Muscle of leg (tissue), 11 donors: ENCODE data around the gene PTPRN2. TPM values are rescaled to one million over a fixed set of nuclear protein-coding genes. Genes with fewer than 3 reads are reported as not detected.

Experiments used
- DNase-seq: peaks from one replicate; pipeline ENCODE4 v3.0.0; 2013
- H3K27ac ChIP-seq: one replicate; pipeline ENCODE4 v1.5.1; 2013; ENCODE audit warnings: mild to moderate bottlenecking, low read length, control low read depth
- H3K27me3 ChIP-seq: one replicate; pipeline ENCODE4 v1.6.1; 2013; ENCODE audit warnings: low read length; ENCODE audit not compliant: control insufficient read depth, insufficient read depth
- H3K36me3 ChIP-seq: one replicate; pipeline ENCODE4 v1.6.1; 2013; ENCODE audit warnings: low read length; ENCODE audit not compliant: control insufficient read depth, insufficient read depth
- H3K4me1 ChIP-seq: one replicate; pipeline ENCODE4 v1.6.1; 2013; ENCODE audit warnings: low read length; ENCODE audit not compliant: control insufficient read depth, insufficient read depth
- H3K4me3 ChIP-seq: one replicate; pipeline ENCODE4 v1.5.1; 2013; ENCODE audit warnings: low read length, control low read depth
- H3K9me3 ChIP-seq: replicated peaks from 2 replicates; pipeline ENCODE4 v1.6.1; 2013; ENCODE audit warnings: low read depth, low read length; ENCODE audit not compliant: control insufficient read depth
- WGBS: methylation state at CpG from one replicate; pipeline ENCODE4 v1.1.5; 2013; ENCODE audit warnings: missing lambda C conversion rate; ENCODE audit not compliant: insufficient coverage; 5-methylcytosine and 5-hydroxymethylcytosine counted together
- polyA plus RNA-seq, 8 donors: library from polyadenylated mRNA; unstranded; fragments of 120-200 nt; gene quantifications; one replicate each; pipeline versions ENCODE4 v1.2.1 to v1.2.3, GENCODE V29; 2013; ENCODE audit warnings: inconsistent platforms in 1 of 8, low replicate concordance in 1 of 8; ENCODE audit not compliant: insufficient read length in 8 of 8, insufficient read depth in 1 of 8
- total RNA-seq: library from RNA; stranded (reverse); fragments of 120-200 nt; gene quantifications from one replicate; pipeline ENCODE4 v1.2.4, GENCODE V29; 2013

PTPRN2 gene
- total and polyA plus RNA-seq, 9 donors, result 1.4 to 2.9 (median 2.3) TPM

DNA sequence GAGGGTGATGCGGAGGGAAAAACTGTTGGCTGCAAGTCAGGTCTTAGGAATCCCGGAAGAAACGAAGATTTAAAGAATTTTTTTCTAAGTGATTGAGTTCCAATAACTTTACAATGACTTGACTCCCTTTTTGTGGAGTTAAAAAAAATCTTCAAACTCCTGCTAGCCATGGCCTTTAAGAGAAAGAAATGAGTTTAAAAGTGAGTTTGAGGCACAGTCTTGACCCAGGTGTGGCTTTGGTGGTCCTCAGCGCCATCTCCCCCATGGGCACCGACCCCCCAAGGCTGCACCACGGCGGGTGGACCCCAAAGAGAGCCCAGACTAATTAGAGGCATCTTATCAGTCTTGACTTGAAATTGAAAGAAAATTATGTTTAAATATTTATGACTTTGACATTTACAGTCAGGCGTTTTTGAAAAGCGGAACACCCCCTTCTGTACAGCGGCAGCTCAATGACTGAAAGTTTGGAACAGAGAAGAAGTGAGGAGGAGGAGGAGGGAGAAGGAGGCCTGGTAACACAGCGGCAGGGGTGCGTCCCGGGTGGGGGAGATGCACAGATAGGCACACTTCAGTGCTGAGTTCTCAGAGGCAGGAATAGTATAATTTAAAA lies 901.2 kb downstream of the PTPRN2 start:
- Histone ChIP-seq H3K4me1 (peaks cover 18% of the 10 kb centered on the region), H3K4me3 (no peak overlapping the region), H3K27ac (no peak overlapping the region), H3K9me3 (no peaks in the 10 kb centered on the region), H3K27me3 (peaks cover 85% of the 10 kb centered on the region), H3K36me3 (no peaks in the 10 kb centered on the region)
- DNase-seq, result no peak
- WGBS, result 0% methylated on average over 1 of the region's 13 CpGs

DNA sequence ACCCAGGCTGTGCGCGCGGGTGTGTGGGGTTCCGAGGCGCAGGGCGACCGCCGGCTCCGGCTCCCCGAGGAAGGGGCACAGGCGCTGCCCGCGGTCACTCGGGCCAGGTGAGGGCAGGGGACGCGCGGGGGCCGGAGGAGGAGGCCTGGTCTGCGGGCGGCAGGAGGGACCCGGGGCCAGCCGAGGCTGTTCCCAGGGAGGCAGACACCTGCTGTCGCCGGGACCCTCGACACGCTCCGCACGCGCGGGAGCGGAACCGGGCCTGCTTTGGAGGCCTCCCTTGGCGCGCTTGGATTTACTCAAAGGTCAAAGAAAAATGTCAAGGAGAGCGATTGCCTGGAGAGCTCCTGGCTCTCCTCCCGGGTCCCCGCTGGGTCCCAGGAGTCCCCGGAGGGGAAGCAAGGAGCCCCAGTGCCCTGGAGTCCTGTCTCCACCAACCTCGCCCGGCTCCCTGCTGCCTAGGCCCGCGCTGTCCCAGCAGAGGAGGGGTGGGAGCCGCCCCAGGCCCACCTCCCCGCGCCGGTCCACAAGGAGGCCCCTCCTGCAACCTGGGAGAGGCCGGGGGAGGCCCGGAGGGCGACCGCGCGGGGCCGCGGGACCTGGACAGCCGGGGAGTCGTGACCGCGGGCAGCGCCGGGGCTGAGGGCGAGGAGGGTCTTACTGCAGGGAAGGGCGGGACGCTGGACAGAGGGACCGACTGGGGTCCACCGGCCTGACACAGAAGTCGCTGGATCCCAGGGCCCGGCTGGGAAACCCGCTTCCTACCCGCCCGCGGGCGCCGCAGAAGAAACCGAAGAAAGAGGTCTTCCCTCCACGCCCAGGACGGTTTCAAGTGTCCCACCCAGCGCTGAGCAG lies 902.0 kb downstream of the PTPRN2 start:
- DNase-seq, result no peak
- no peak overlapping the region for H3K4me3 ChIP-seq
- no peak overlapping the region for H3K27ac ChIP-seq
- H3K9me3 ChIP-seq, result no peaks in the 10 kb centered on the region
- peaks cover 17% of the 10 kb centered on the region for H3K4me1 ChIP-seq
- H3K36me3 ChIP-seq, result no peaks in the 10 kb centered on the region
- WGBS, result 1% methylated on average over 73 of the region's 77 CpGs
- peaks cover 84% of the 10 kb centered on the region for H3K27me3 ChIP-seq

DNA sequence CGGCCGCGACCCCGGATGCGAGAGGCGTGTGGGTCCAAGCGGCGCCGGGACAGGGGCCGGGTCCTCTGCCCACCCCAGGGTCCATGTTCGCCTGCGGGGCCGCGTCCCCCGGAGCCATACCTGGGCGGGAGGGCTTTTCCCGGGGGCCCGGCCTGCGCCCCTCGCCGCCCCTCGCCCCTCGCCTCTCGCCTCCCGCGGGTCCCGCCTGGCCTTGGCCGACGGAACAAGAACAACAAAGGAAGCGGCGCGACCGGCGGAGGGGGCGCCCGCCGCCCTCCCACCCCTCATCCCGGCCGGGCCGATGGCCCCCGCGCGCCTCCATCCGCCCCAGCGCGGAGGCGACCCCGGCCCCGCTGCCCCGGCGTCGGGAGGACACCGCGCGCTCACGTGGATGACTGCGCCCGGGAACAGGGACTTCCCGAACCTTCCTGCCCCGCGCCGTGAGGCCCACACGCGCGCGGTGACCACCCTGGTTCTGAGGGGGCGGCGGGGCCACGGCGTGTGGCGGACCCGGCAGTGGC lies 902.7 kb downstream of the PTPRN2 start:
- no peaks in the 10 kb centered on the region for H3K9me3 ChIP-seq
- H3K27me3 ChIP-seq, result peaks cover 81% of the 10 kb centered on the region
- H3K36me3 ChIP-seq, result no peaks in the 10 kb centered on the region
- no peak for DNase-seq
- no peak overlapping the region for H3K4me3 ChIP-seq
- no peak overlapping the region for H3K27ac ChIP-seq
- peaks cover 13% of the 10 kb centered on the region for H3K4me1 ChIP-seq
- under 1% methylated on average over 72 of the region's 72 CpGs for WGBS

DNA sequence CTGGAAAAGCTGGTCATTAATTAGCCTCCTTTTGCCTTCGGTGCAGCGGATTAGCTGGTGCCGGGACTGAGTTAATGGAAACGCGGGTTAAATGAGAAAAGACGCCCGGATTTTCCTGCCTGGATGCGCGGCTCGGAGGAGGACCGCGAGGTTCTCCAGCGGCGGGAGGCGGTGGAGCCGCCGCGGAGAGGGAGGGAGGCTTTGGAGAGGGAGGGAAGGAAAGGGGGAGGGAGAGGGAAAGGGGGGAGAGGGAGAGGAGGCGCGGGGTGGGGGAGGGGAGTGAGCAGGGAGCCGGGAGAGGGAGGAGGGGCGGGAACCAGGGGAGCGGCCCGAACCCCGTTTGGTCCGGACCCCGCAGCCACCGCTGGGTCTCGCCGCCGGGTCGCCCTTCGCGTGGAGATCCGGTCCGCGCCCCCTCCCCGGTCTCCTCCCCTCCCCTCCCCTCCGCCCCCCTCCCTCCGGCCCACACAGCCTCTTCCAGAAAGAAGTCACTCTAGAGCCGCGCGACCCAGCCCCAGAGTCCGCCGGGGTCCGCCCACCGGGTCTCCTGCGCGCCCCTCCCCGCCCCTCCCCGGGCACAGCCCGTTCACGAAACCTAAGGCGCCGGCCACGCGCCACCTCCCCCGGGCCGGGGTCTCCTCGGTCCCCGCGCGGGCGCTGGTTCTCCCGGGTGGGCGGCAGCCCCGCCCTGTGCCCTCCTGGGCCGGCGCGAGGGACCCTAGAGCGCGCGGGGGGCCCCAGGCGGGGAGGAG lies 903.3 kb downstream of the PTPRN2 start:
- H3K27me3 ChIP-seq, result peaks cover 80% of the 10 kb centered on the region
- no peak for DNase-seq
- no peaks in the 10 kb centered on the region for H3K36me3 ChIP-seq
- no peak overlapping the region for H3K4me3 ChIP-seq
- H3K9me3 ChIP-seq, result no peaks in the 10 kb centered on the region
- WGBS, result under 1% methylated on average over 51 of the region's 74 CpGs
- no peak overlapping the region for H3K27ac ChIP-seq
- H3K4me1 ChIP-seq, result peaks cover 7% of the 10 kb centered on the region

DNA sequence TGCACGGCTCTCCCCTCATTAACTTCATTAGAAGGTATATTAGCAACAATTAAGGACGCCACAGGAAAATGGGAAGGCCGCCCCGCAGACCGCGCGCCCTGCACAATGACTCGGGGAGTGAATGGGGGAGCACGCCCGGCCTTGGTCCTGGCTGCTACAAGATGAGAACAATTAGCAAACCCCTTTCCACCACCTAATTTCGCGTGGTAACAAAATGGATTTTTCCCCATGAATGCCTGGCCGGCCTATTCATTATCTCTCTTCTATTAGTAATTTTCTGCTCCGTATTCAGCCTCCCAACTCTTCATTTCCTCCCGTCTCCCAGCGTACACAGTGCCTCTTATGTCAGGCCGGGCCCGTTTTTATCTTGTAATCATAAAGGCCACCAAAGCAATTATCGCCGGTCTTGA lies 903.9 kb downstream of the PTPRN2 start:
- Histone ChIP-seq H3K4me3 (no peak overlapping the region), H3K36me3 (no peaks in the 10 kb centered on the region), H3K9me3 (no peaks in the 10 kb centered on the region), H3K4me1 (peaks cover 3% of the 10 kb centered on the region), H3K27me3 (peaks cover 74% of the 10 kb centered on the region), H3K27ac (no peak overlapping the region)
- DNase-seq, result no peak
- WGBS, result 7% methylated on average over 15 of the region's 20 CpGs

DNA sequence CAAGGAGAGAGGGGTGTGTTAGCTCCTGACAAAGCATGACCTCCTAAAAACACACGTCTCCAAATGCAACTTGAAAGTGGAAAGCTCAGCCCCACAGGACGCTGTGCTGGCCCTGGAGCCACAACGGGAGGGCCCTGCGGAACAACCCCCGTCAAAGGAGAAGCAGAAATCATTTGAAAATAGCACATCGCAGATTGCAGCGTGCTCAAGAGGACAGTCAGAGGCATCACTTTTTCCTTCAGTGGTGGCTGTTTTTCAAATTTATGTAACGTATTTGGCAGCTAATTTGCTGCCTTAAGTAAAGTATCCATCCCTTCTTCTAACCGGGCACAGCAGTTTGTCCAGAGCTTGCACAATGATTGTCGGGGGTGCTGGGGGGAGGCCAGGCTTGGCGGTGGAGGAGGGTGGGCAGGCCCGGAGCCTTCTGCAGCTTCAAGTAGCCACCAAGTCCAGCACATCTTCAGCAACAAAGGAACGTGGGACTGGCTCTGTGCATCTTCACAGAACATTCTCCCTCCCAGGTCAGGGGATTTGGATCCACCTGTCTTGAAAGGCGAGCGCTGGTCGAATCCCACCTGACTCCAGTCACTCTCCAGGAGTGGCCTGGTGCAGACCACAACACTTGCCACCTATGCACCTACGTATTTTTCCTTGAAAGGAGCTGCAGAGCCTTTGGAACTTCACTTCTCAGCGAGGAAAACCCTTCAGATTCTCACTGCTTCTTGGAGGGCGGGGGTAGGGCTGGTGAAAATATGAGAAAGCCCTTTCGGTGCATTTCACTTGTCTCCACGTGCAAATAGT lies 904.5 kb downstream of the PTPRN2 start:
- Histone ChIP-seq H3K27me3 (peaks cover 74% of the 10 kb centered on the region), H3K4me3 (no peak overlapping the region), H3K36me3 (no peaks in the 10 kb centered on the region), H3K9me3 (no peaks in the 10 kb centered on the region), H3K4me1 (no peaks in the 10 kb centered on the region), H3K27ac (no peak overlapping the region)
- DNase-seq, result no peak
- WGBS, result 22% methylated on average over 14 of the region's 21 CpGs

DNA sequence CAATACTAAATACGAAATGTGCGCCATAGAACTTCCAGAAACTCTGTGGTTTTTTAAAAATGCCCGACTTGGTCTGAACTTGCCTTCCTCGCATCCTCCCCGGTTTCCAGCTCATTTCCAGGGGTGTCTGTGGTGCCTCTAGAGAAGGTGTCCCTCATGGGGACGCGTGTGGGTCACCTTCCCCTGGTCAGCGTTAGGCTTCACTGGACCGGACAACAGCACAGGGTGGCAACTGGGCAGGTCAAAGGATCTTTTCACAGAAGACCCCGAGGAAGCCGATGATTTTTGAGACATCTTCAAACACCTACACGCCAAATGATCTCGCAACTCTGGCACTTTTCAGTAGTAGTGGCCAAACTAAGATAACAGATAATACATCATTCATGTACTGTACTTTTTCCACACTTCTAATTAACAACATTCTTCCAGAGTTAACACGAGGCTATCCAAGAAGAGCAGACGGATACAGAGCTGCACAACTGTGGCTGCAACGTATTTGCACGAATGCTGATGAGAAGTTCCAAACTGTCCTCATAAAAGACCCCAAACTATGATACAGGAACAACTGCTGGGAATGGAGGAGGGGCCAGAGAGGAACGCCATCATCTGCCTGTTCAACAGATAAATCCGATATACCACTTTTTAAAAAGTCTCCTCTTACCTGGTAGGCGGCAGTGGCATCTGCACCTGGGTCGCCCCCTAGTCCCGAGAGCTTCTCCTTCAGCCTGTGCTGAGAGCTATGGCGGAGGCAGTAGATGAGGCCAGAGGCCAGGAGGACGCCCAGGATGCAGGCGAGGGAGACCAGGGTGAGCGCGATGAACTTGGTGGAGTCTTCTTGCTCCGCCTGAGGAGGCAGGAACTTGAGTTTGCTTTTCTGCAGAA lies 905.3 kb downstream of the PTPRN2 start:
- Histone ChIP-seq H3K27me3 (peaks cover 74% of the 10 kb centered on the region), H3K9me3 (no peaks in the 10 kb centered on the region), H3K36me3 (no peaks in the 10 kb centered on the region), H3K4me1 (no peaks in the 10 kb centered on the region), H3K4me3 (no peak overlapping the region), H3K27ac (no peak overlapping the region)
- 59% methylated on average over 16 of the region's 28 CpGs for WGBS
- no peak for DNase-seq

DNA sequence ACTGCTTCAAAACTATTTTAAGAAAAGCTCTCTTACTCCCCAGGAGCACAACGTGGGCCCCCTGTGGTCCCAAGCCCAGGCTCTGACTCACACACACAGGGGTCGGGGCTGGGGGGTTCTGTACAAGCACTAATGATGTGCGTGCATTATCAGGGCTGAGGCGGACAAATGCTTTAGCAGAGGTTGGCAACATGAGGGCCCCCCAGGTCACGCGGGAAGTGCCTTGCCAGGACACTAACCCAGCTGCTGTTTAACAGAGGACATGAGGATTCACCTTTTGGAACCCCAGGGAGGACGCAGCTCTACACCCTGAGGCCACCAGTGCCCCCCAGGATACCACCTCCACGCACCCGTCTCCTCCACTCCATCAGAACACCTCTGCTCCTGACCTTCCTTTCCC lies 908.0 kb downstream of the PTPRN2 start:
- peaks cover 72% of the 10 kb centered on the region for H3K27me3 ChIP-seq
- no peak overlapping the region for H3K4me3 ChIP-seq
- WGBS, result 43% methylated on average over 7 of the region's 9 CpGs
- H3K36me3 ChIP-seq, result no peaks in the 10 kb centered on the region
- H3K27ac ChIP-seq, result no peak overlapping the region
- no peak for DNase-seq
- no peaks in the 10 kb centered on the region for H3K9me3 ChIP-seq
- H3K4me1 ChIP-seq, result no peaks in the 10 kb centered on the region

DNA sequence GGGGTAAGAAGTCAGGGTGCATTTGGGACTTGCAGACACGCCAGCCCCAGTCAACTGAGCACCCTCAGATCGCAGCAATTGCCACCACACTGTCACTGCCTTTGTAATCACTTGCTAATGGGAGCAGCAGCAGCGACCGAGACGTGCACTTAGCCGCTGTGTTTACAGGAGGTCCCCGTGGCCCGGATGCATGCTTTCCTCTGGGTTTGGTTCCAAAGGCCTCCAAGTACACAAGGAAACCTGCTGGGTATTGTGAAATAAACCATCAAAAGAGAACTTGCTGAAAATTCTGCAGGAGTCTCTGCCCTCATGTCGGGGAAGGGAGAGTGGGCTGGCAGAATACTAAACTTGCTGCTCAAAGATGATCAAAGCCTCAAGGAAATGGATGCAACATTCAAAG lies 909.1 kb downstream of the PTPRN2 start:
- no peaks in the 10 kb centered on the region for H3K36me3 ChIP-seq
- H3K4me1 ChIP-seq, result no peaks in the 10 kb centered on the region
- H3K4me3 ChIP-seq, result no peak overlapping the region
- H3K27me3 ChIP-seq, result peaks cover 67% of the 10 kb centered on the region
- 29% methylated on average over 8 of the region's 9 CpGs for WGBS
- no peak overlapping the region for H3K27ac ChIP-seq
- no peaks in the 10 kb centered on the region for H3K9me3 ChIP-seq
- no peak for DNase-seq
